Brain microvascular endothelial cell (primary cell): ENCODE results near the gene SWT1.
A peak's percentile ranks its signal among the peaks of the same experiment; 100 is the strongest.

Source experiments
- DNase-seq: peaks from one replicate; pipeline ENCODE4 v3.0.0-alpha.2; 2020
- H3K27ac ChIP-seq: fragments of 250-450 bp; sonication (Bioruptor Pico); 2 replicates; pipeline ENCODE4 v1.5.1; 2020; ENCODE audit warnings: mild to moderate bottlenecking, moderate library complexity
- H3K27me3 ChIP-seq: fragments of 250-450 bp; sonication (Bioruptor Pico); replicated peaks from 2 replicates; pipeline ENCODE4 v1.5.1; 2020; ENCODE audit warnings: mild to moderate bottlenecking
- H3K36me3 ChIP-seq: fragments of 250-450 bp; sonication (Bioruptor Pico); replicated peaks from 2 replicates; pipeline ENCODE4 v1.5.1; 2020; ENCODE audit warnings: mild to moderate bottlenecking
- H3K4me3 ChIP-seq: 2 replicates; pipeline ENCODE4 v1.5.1; 2011; ENCODE audit warnings: low read depth, mild to moderate bottlenecking, control low read depth, low read length, moderate library complexity
- in situ Hi-C: cut with HindIII; loops from 2 replicates; pipeline ENCODE4 v1.10.0; 2017; ENCODE audit warnings: low sequenced_read_pairs, low pct_ligation_motif_present
- TF ChIP-seq, protein P1 (sequence below): IDR thresholded peaks from 2 replicates; pipeline ENCODE4 v1.5.1; 2011; ENCODE audit warnings: low read depth, mild to moderate bottlenecking, moderate library complexity, low read length, control low read depth, inconsistent platforms; ENCODE audit errors: missing control alignments

SWT1 gene

DNA sequence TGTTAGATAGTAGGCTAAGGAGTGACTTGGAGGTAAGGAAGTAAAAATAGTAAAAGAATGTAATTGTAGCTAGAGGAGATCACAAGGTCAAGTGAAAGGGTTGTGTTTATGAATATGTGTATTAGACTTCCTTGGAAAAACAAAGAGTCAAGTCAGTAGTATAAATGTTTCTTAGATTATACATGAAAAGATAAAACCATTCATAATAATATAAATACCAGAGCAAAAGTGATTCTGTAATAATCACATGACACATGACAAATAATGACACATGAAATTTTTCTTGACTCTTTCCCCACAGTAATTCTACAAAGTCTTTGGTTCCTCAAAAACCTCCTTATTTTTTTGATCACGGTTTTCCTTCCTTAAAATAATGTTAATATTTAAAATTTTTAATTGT lies 103.6 kb downstream of the SWT1 start:
- in situ Hi-C loops = no loop called here
- Histone ChIP-seq H3K4me3 (no peak overlapping the region), H3K36me3 (no peaks in the 10 kb centered on the region), H3K27ac (peak overlapping the region; percentile 22), H3K27me3 (no peaks in the 10 kb centered on the region)
- DNase-seq = no peak
- TF ChIP-seq, protein P1, sequence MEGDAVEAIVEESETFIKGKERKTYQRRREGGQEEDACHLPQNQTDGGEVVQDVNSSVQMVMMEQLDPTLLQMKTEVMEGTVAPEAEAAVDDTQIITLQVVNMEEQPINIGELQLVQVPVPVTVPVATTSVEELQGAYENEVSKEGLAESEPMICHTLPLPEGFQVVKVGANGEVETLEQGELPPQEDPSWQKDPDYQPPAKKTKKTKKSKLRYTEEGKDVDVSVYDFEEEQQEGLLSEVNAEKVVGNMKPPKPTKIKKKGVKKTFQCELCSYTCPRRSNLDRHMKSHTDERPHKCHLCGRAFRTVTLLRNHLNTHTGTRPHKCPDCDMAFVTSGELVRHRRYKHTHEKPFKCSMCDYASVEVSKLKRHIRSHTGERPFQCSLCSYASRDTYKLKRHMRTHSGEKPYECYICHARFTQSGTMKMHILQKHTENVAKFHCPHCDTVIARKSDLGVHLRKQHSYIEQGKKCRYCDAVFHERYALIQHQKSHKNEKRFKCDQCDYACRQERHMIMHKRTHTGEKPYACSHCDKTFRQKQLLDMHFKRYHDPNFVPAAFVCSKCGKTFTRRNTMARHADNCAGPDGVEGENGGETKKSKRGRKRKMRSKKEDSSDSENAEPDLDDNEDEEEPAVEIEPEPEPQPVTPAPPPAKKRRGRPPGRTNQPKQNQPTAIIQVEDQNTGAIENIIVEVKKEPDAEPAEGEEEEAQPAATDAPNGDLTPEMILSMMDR = no peak

DNA sequence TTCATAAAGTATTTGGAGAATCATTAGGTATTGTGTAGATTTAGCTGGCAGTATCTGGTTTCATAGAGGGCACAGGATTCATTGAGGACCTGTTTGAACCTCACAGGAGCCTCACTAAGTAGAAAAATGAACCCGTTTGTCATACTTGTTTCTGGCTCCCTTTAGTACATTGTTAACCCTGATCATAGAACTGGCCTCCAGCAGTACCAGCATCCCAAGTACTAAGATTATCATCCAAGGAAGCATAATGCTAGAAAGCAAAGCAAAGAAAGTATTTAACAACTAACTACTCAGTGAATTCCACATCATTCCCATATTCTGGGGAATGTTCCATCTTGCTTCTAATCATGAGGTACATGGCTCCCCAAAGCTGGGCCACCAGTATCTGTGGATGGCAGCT lies 105.2 kb downstream of the SWT1 start:
- Histone ChIP-seq H3K36me3 (no peaks in the 10 kb centered on the region), H3K27me3 (no peaks in the 10 kb centered on the region), H3K27ac (no peak overlapping the region), H3K4me3 (no peak overlapping the region)
- no peak for DNase-seq
- TF ChIP-seq, protein P1 = no peak
- in situ Hi-C loops = no loop called here

DNA sequence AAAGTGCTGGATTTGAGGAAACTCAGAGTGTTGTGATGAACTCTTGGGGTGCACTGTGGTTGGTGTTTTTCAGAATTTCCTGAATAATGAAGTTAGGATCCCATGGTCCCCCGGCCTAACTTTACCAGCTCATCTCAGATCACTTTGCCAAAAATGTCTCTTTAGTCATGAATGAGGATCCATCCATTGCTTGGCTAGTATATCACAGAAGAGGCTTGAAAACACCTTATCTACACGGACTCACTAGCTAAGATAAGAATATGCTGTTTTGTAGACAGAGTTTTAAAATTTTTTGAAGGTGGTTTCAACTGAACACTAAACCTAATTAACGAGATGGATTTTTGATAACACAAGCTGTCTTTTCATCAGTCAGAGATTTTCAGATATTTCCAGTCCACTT lies 106.3 kb downstream of the SWT1 start:
- TF ChIP-seq, protein P1 = no peak
- in situ Hi-C loops = no loop called here

DNA sequence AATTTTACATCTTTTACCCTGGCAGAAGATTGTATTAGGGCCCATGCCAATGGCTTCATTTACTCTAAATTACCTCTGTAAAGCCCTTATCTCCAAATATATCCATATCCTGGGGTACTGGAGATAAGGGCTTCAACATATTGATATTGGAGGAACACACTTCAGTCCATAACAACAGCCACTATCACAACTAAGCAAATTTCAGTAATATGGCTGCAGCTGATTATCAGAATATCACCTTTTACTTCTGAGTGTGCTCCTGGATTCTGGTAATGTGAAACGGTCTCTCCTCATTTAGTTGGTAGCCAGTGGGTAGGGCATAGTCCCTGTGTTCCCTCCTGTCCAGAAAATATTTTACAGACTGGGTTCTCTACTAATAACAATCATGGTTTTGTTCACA lies 106.8 kb downstream of the SWT1 start:
- no peak for DNase-seq
- no peaks in the 10 kb centered on the region for H3K36me3 ChIP-seq
- H3K27ac ChIP-seq = no peak overlapping the region
- in situ Hi-C loops = no loop called here
- TF ChIP-seq, protein P1 = no peak
- no peaks in the 10 kb centered on the region for H3K27me3 ChIP-seq
- no peak overlapping the region for H3K4me3 ChIP-seq

More for the DNA sequence above, 106.3 kb downstream of the SWT1 start:
- Histone ChIP-seq H3K4me3 (no peak overlapping the region), H3K36me3 (no peaks in the 10 kb centered on the region), H3K27ac (no peak overlapping the region), H3K27me3 (no peaks in the 10 kb centered on the region)
- DNase-seq = no peak

DNA sequence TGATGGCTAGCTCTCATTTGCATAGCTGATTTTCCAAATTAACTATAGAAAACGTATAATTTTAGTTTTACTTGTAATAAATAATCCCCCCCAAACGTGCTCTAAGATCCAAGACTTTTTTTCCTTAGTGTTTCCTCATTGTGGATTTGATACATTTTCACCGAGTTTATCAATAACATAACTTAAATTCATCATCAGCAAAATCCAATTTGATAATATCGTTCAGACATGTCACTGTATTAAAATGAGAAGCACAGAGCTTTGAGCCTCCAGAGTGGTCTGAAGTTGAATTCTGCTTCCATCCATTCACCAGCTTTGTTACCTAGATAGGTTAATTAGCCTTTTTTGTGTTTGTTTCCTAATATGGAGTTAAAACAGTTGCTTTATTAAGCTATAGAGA lies 108.3 kb downstream of the SWT1 start:
- Histone ChIP-seq H3K4me3 (no peak overlapping the region), H3K36me3 (no peaks in the 10 kb centered on the region), H3K27me3 (no peaks in the 10 kb centered on the region), H3K27ac (no peak overlapping the region)
- TF ChIP-seq, protein P1 = no peak
- in situ Hi-C loops = no loop called here
- no peak for DNase-seq

DNA sequence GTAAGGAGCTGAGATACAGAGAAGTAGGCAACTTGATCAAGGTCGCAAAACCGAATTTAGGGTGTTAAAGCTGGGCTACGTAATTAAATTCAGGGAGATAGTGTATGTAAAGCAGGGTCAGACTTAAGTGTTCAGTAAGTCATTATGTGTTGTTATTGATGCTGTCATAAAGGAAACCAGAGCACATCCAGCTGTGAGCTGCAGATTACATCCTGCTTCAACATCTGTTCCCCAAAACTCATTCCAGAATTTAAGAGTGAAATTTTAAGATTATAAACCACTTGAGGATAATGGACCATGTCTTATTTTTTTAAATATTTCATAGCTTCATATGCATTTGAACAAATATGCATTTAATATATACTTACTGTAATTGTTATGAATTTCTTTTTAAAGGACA lies 110.3 kb downstream of the SWT1 start:
- in situ Hi-C loops = no loop called here
- no peak overlapping the region for H3K4me3 ChIP-seq
- TF ChIP-seq, protein P1 = no peak
- H3K27me3 ChIP-seq = no peaks in the 10 kb centered on the region
- DNase-seq = no peak
- H3K27ac ChIP-seq = no peak overlapping the region
- H3K36me3 ChIP-seq = no peaks in the 10 kb centered on the region
